PC-9 (cell line): ENCODE results near the gene GTF2H3. TPM values are rescaled to one million over a fixed set of nuclear protein-coding genes. Genes with fewer than 3 reads are reported as not detected.
A peak's percentile ranks its signal among the peaks of the same experiment; 100 is the strongest.

Source experiments
- BruUV-seq: library from RNA; stranded (reverse); fragments of 400-500 nt; replicated peaks from 2 replicates; lab custom pipeline; 2021; lab: Mats Ljungman, UMichigan
- CTCF ChIA-PET: fragments of 300-600 bp; sonication (Branson Sonifier 250); formaldehyde crosslinking; loops from one replicate; lab custom pipeline; 2022; ENCODE audit warnings: antibody characterized with exemption; lab: Charles Lee
- POLR2A ChIA-PET: fragments of 300-600 bp; sonication (Branson Sonifier 250); formaldehyde crosslinking; loops from one replicate; lab custom pipeline; 2022; ENCODE audit warnings: antibody characterized with exemption; ENCODE audit not compliant: unreplicated experiment; lab: Charles Lee
- DNase-seq, 2 experiments: peaks; one replicate each; pipeline versions ENCODE4 v3.0.0 to v3.0.0-alpha.2; 2015 to 2022; ENCODE audit warnings: mixed read lengths in 1 of 2
- H2AFZ ChIP-seq: fragments of 200-600 bp; sonication (generic); 2 replicates; pipeline ENCODE4 v1.8.1; 2017; ENCODE audit warnings: antibody characterized with exemption
- H3F3A ChIP-seq: fragments of 200-600 bp; sonication (generic); 2 replicates; pipeline ENCODE4 v1.8.1; 2017; ENCODE audit warnings: antibody characterized with exemption, mild to moderate bottlenecking, low read depth; ENCODE audit not compliant: insufficient read depth
- H3K27ac ChIP-seq: fragments of 200-600 bp; sonication (generic); 2 replicates; pipeline ENCODE4 v1.6.1; 2016; ENCODE audit warnings: mixed run types
- H3K27me3 ChIP-seq: fragments of 200-600 bp; sonication (generic); 2 replicates; pipeline ENCODE4 v1.6.1; 2016; ENCODE audit warnings: low read depth, mixed run types; ENCODE audit not compliant: insufficient read depth
- H3K36me3 ChIP-seq: fragments of 200-600 bp; sonication (generic); 2 replicates; pipeline ENCODE4 v1.6.1; 2016; ENCODE audit warnings: low read depth, mixed run types
- H3K4me1 ChIP-seq: fragments of 200-600 bp; sonication (generic); replicated peaks from 2 replicates; pipeline ENCODE4 v1.6.1; 2016; ENCODE audit warnings: mixed run types; ENCODE audit not compliant: insufficient read depth
- H3K4me2 ChIP-seq: fragments of 200-600 bp; sonication (generic); 2 replicates; pipeline ENCODE4 v1.6.1; 2017; ENCODE audit warnings: mixed run types
- H3K4me3 ChIP-seq: fragments of 200-600 bp; sonication (generic); 2 replicates; pipeline ENCODE4 v1.6.1; 2016; ENCODE audit warnings: mixed run types
- H3K79me2 ChIP-seq: fragments of 200-600 bp; sonication (generic); 2 replicates; pipeline ENCODE4 v1.6.1; 2017; ENCODE audit warnings: low read depth, mixed run types
- H3K9me2 ChIP-seq: fragments of 200-600 bp; sonication (generic); 2 replicates; pipeline ENCODE4 v1.8.1; 2017; ENCODE audit warnings: mild to moderate bottlenecking; ENCODE audit not compliant: insufficient read depth
- H3K9me3 ChIP-seq: fragments of 200-600 bp; sonication (generic); 2 replicates; pipeline ENCODE4 v1.8.1; 2016; ENCODE audit warnings: low read depth; ENCODE audit not compliant: insufficient read depth
- H4K20me1 ChIP-seq: fragments of 200-600 bp; sonication (generic); 2 replicates; pipeline ENCODE4 v1.8.1; 2017; ENCODE audit not compliant: insufficient read depth
- EZH2 ChIP-seq: fragments of 200-600 bp; sonication (generic); IDR thresholded peaks from 2 replicates; pipeline ENCODE4 v1.8.0; 2017; ENCODE audit warnings: antibody characterized with exemption, low read depth
- intact Hi-C: fragments of 100-400 bp; cut with micrococcal nuclease; formaldehyde crosslinking; loops from one replicate; pipeline ENCODE4 v1.10.0; 2022; ENCODE audit not compliant: unreplicated experiment
- total RNA-seq: library from RNA; stranded (reverse); gene quantifications from 2 replicates; pipeline ENCODE4 v1.2.3, GENCODE V29; 2021
- TF ChIP-seq, protein P1 (sequence below): fragments of 200-600 bp; sonication (generic); conservative IDR thresholded peaks from 2 replicates; pipeline ENCODE4 v1.6.1; 2017; ENCODE audit warnings: mixed run types, antibody characterized with exemption, mild to moderate bottlenecking, moderate library complexity

Gene GTF2H3
- total RNA-seq, 1 experiment from 2014 or later, result 42.9 TPM

DNA sequence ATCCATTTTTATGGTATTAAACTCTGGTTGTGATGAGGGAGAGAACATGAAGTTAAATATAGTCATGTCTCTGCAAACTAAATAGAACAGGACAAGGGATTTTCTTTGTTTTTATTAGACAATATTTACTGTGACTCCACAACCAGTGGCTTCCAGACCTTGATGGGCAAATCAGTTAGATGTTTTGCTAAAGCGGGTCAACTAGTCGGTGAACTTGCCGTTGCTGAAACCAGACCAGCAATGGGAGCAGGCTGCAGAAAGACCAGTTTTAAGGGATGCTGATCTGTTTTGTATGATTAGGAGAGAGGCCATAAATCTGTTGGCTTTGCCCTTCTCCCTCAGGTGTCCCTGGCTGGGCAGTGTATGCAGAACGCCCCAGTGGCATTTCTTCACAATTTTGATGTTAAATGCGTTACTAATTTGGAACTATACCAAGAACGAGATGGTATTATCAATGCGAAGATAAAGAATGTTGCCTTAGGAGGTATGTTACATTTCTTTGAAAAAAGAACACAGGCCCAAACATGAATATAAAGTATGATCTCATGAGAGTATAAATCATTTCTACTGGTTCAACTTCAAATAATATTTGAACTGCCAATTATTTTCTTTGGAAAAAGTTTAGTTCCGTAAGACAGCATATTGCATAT, 56.7 kb downstream of the GTF2H3 start:
- Histone ChIP-seq H3F3A (no peaks in the 10 kb centered on the region), H3K27me3 (no peaks in the 10 kb centered on the region), H3K27ac (no peak overlapping the region), H3K4me1 (no peaks in the 10 kb centered on the region), H4K20me1 (no peaks in the 10 kb centered on the region), H2AFZ (no peak overlapping the region), H3K36me3 (no peaks in the 10 kb centered on the region), H3K79me2 (no peaks in the 10 kb centered on the region), H3K4me3 (no peak overlapping the region), H3K9me3 (no peaks in the 10 kb centered on the region), H3K4me2 (no peak overlapping the region), H3K9me2 (no peaks in the 10 kb centered on the region)
- POLR2A ChIA-PET, result no interaction called here
- intact Hi-C loops, result no loop called here
- CTCF ChIA-PET, result no interaction called here
- DNase-seq, result no peak
- TF ChIP-seq, protein P1, sequence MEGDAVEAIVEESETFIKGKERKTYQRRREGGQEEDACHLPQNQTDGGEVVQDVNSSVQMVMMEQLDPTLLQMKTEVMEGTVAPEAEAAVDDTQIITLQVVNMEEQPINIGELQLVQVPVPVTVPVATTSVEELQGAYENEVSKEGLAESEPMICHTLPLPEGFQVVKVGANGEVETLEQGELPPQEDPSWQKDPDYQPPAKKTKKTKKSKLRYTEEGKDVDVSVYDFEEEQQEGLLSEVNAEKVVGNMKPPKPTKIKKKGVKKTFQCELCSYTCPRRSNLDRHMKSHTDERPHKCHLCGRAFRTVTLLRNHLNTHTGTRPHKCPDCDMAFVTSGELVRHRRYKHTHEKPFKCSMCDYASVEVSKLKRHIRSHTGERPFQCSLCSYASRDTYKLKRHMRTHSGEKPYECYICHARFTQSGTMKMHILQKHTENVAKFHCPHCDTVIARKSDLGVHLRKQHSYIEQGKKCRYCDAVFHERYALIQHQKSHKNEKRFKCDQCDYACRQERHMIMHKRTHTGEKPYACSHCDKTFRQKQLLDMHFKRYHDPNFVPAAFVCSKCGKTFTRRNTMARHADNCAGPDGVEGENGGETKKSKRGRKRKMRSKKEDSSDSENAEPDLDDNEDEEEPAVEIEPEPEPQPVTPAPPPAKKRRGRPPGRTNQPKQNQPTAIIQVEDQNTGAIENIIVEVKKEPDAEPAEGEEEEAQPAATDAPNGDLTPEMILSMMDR, result no peak
- TF ChIP-seq EZH2, result no peak
- BruUV-seq, result no TSS peak

DNA sequence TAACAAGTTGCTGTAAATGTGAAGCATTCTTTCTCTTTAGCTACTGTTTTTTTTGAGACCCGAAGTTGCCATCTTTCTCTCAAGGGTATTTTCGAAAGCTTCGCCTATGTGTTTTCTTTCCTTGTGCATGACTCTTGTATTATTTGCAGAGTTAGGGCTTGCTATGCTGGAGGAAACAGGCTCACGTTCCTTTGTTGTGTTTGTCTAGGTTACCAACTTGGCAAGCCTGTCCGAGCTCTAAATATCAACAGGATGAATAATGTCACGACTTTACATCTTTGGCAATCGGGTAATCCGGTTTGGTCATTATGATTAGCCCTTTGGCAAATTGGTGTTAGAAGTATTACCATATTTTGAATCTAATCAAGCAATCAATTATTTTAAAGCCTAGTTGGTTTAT, 62.6 kb downstream of the GTF2H3 start:
- Histone ChIP-seq H3K4me2 (peak overlapping the region; percentile 43), H3K27ac (peak overlapping the region; percentile 67), H3K4me3 (no peak overlapping the region), H3K9me2 (no peaks in the 10 kb centered on the region), H3K9me3 (no peaks in the 10 kb centered on the region), H3K27me3 (no peaks in the 10 kb centered on the region), H3F3A (peaks cover 4% of the 10 kb centered on the region; the same call in 1 of the 2 replicates), H4K20me1 (no peaks in the 10 kb centered on the region), H3K4me1 (peaks cover 11% of the 10 kb centered on the region), H3K79me2 (no peaks in the 10 kb centered on the region), H3K36me3 (no peaks in the 10 kb centered on the region), H2AFZ (no peak overlapping the region)
- intact Hi-C loops, result no loop called here
- no TSS peak for BruUV-seq
- peak in 1 of 2 experiments; percentile 86 for DNase-seq
- POLR2A ChIA-PET, result no interaction called here
- CTCF ChIA-PET, result no interaction called here
- no peak for TF ChIP-seq EZH2
- TF ChIP-seq, protein P1, result no peak

DNA sequence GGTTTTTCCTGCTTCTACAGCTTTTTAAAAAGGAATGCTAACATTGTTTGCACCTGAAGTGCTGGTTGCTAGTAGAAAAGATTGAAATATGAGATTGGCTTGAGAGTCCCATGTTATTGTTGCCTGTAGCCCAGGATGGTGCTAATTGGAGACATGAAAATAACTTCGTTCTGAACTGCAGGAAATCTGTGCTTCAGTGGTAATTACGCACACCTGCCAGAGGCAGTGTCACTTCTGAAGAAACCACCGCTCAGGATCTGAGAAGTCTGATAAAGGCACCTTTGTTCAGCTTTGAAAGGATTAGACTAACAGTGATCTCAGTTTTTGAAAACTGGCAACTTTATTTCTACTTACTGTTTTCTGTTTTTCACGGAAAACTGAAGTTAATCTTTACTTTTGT, 63.0 kb downstream of the GTF2H3 start:
- no peaks in the 10 kb centered on the region for H3K27me3 ChIP-seq
- POLR2A ChIA-PET, result no interaction called here

More for the DNA sequence above, 63.0 kb downstream of the GTF2H3 start:
- Histone ChIP-seq H2AFZ (no peak overlapping the region), H3K9me2 (no peaks in the 10 kb centered on the region), H4K20me1 (no peaks in the 10 kb centered on the region), H3K79me2 (no peaks in the 10 kb centered on the region), H3K27ac (peak overlapping the region; percentile 67), H3K9me3 (no peaks in the 10 kb centered on the region), H3K4me3 (no peak overlapping the region), H3K4me1 (peaks cover 11% of the 10 kb centered on the region), H3K4me2 (peak overlapping the region; percentile 43), H3K36me3 (no peaks in the 10 kb centered on the region), H3F3A (peaks cover 4% of the 10 kb centered on the region; the same call in 1 of the 2 replicates)
- intact Hi-C loops, result no loop called here
- CTCF ChIA-PET, result no interaction called here
- no peak for TF ChIP-seq EZH2
- TF ChIP-seq, protein P1, result no peak
- DNase-seq, result peak in 1 of 2 experiments; percentile 68
- BruUV-seq, result no TSS peak
